ENCODE measurements around the gene NUP214. TPM values are rescaled to one million over a fixed set of nuclear protein-coding genes. Genes with fewer than 3 reads are reported as not detected.

The NUP214 gene
- total RNA-seq, 4 donors from 2014 or later = 64.7 to 90.8 (median 74.0) TPM

DNA sequence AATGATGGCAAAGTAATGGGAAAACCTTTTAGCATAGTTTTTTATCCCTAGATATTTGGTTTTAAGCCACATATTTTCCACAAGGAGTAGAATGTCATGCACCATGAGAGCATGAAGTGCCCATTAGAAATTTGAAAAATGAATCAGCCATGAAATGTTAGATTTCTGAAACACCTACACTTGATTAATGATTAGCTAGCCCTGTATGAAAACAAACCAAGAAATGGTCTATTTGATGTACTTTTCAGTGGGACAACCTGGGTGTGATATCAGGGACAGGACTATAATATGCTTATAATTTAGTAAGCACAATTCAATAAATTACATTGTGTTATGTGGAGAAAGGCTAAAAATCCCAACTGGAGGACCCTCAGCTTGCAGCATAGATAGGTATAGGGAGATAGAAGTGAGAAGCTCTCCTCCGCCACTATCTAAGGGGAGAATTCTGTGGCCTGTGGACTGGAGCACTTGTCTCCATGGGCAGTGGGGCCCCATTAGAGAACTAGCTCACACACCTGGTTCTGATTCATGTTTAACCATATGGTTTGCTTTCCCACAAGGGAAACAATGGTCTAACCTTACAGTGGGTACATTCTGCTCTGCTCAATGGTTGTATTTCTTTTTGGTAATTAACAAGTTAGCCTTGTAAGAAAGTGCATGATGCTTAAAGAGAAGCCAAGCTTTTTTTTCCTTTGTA, 35.2 kb downstream of the NUP214 start:
- TF ChIP-seq, protein P1, sequence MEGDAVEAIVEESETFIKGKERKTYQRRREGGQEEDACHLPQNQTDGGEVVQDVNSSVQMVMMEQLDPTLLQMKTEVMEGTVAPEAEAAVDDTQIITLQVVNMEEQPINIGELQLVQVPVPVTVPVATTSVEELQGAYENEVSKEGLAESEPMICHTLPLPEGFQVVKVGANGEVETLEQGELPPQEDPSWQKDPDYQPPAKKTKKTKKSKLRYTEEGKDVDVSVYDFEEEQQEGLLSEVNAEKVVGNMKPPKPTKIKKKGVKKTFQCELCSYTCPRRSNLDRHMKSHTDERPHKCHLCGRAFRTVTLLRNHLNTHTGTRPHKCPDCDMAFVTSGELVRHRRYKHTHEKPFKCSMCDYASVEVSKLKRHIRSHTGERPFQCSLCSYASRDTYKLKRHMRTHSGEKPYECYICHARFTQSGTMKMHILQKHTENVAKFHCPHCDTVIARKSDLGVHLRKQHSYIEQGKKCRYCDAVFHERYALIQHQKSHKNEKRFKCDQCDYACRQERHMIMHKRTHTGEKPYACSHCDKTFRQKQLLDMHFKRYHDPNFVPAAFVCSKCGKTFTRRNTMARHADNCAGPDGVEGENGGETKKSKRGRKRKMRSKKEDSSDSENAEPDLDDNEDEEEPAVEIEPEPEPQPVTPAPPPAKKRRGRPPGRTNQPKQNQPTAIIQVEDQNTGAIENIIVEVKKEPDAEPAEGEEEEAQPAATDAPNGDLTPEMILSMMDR (IDR thresholded peaks at IDR 0.05; ENCODE audit: low read depth) = no peak

DNA sequence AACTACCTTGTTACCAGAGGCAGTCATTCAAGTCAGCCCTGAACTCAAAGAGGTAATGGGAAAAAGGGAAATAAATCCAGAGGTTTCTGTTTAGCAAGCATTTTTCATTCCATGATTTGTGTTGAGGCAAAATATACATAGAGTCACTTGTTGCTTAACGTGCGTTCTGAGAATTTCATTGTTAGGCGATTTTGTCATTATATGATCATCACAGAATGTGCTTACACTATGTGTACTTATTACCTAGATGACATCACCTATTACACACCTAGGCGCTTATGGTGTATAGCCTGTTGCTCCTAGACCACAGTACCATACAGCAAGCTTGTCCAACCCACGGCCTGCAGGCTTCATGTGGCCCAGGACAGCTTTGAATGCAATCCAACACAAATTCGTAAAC, 36.2 kb downstream of the NUP214 start:
- TF ChIP-seq, protein P1 (IDR thresholded peaks at IDR 0.05; ENCODE audit: low read depth) = no peak

DNA sequence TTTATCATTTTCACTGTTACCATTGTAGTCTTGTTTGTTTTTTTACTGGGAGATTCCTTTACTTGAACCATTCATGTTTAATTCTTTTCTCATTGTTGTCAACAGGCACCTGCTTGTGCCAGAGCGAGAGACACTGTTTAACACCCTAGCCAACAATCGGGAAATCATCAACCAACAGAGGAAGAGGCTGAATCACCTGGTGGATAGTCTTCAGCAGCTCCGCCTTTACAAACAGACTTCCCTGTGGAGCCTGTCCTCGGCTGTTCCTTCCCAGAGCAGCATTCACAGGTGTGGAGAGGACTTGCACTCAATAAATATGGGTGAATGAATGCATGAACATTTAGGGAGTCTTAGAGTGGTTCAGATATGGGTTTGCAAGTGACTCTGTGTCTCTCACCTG, 37.5 kb downstream of the NUP214 start:
- TF ChIP-seq, protein P1 (IDR thresholded peaks at IDR 0.05; ENCODE audit: low read depth) = no peak

DNA sequence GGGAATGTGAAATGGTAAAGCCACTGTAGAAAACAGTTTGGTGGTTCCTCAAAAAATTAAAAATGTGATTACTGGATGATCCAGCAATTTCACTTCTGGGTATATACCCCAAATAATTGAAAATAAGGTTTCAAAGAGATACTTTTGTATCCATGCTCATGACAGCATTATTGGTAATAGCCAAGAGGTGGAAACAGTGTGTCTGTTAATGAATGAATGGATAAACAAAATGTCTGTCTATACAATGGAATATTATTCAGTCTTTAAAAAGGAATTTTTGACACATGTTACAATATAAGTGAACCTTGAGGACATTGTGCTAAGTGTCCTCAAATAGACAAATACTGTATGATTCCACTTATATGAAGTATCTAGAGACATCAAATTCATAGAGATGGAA, 40.1 kb downstream of the NUP214 start:
- TF ChIP-seq, protein P1 (IDR thresholded peaks at IDR 0.05; ENCODE audit: low read depth) = no peak

DNA sequence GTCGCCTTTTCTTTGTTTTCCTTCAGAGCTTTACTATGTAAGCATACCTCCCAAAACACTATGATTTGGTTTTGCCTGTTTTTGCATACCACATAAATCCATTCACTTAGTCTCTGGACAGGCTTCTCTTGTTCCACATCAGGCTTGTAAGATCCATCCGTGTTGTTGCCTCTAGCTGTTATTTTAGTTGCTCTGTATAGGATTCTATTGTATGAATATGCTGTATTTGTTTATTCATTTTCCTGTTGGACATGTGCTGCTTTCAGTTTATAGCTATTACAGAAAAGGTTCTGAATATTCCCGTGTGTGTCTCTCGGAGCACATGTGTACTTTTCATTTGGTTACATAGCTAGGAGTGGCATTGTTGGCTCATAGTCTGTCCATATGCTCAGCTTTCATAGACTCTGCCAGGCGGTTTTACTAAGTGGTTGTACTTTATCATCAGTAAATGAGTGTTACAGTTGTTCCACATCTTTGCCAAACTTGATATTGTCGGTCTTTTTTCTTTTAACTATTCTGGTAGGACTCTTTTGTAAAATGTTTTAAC, 41.8 kb downstream of the NUP214 start:
- TF ChIP-seq, protein P1 (IDR thresholded peaks at IDR 0.05; ENCODE audit: low read depth) = no peak

DNA sequence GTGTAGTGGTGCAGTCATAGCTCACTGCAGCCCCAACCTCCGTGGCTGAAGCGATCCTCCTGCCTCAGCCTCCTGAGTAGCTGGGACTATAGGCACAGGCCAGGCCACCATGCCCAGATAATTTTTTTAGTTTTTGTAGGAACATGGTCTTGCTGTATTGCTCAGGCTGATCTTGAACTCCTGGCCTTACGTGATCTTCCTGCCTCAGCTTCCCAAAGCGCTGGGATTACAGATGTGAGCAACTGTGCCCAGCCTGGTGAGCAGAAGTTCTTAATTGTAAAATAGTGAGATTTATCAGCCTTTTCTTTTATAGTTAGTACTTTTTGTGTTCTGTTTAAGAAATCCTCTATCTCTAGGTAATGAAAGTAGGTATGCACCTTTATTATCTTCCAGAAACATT, 42.5 kb downstream of the NUP214 start:
- TF ChIP-seq, protein P1 (IDR thresholded peaks at IDR 0.05; ENCODE audit: low read depth) = no peak

DNA sequence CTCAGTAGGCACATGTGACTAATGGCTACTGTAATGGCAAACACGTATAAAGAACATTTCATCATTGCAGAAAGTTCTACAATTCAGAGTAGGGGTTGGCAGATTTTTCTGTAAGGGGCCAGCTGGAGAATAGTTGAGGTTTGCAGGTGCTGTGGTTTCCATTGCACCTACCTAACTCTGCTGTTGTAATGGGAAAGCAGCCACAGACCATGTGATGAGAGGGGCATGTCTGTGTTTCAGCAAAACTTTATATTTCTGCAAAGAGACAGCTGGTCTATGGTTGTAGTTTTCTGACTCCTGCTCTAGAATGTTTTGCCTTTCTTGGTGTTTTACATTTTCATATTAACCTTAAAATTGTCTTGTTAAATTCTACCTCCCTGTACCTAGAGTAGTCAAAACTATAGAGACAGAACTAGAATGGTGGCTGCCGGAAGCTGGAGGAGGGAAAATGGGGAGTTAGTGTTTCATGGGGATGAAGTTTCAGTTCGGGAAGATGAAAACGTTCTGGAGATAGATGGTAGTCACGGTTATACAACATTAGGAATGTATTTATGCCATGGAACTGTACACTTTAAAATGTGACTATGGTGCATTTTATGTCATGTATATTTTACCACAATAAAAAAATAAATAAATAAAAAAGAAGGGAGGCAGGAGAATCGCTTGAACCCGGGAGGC, 44.3 kb downstream of the NUP214 start:
- TF ChIP-seq, protein P1 (IDR thresholded peaks at IDR 0.05; ENCODE audit: low read depth) = no peak

Data from subcutaneous adipose tissue (tissue), 4 donors.